BLaER1 treated with 17β-estradiol and CSF1 and Interleukin-3, amounts not matched to agents 10 nM and 100 nM (cell line): Measurements from ENCODE around the gene RYR1.

Experiments
- H3K27ac ChIP-seq, 11 experiments: shearing (Covaris generic); formaldehyde crosslinking; 2 replicates each; pipeline ENCODE4 v1.8.1; 2022
- H3K27me3 ChIP-seq, 11 experiments: shearing (Covaris generic); formaldehyde crosslinking; 2 replicates each; pipeline ENCODE4 v1.8.1; 2022
- H3K36me3 ChIP-seq, 11 experiments: shearing (Covaris generic); formaldehyde crosslinking; 2 replicates each; pipeline ENCODE4 v1.8.1; 2022
- H3K4me1 ChIP-seq, 10 experiments: shearing (Covaris generic); formaldehyde crosslinking; 2 replicates each; pipeline ENCODE4 v1.8.1; 2022
- H3K4me2 ChIP-seq, 11 experiments: shearing (Covaris generic); formaldehyde crosslinking; 2 replicates each; pipeline ENCODE4 v1.8.1; 2022
- H3K4me3 ChIP-seq, 10 experiments: shearing (Covaris generic); formaldehyde crosslinking; 2 replicates each; pipeline ENCODE4 v1.8.1; 2022
- H3K9ac ChIP-seq, 11 experiments: shearing (Covaris generic); formaldehyde crosslinking; 2 replicates each; pipeline ENCODE4 v1.8.1; 2022
- H3K9me3 ChIP-seq, 11 experiments: shearing (Covaris generic); formaldehyde crosslinking; replicated peaks in 1 of 11; 2 replicates each; pipeline ENCODE4 v1.8.1; 2022
- H4K20me1 ChIP-seq, 11 experiments: shearing (Covaris generic); formaldehyde crosslinking; 2 replicates each; pipeline ENCODE4 v1.8.1; 2022
- Cebpa-rat ChIP-seq, 11 experiments: shearing (Covaris generic); IDR thresholded peaks; 2 replicates each; pipeline ENCODE4 v1.8.1; 2022

Gene RYR1

DNA sequence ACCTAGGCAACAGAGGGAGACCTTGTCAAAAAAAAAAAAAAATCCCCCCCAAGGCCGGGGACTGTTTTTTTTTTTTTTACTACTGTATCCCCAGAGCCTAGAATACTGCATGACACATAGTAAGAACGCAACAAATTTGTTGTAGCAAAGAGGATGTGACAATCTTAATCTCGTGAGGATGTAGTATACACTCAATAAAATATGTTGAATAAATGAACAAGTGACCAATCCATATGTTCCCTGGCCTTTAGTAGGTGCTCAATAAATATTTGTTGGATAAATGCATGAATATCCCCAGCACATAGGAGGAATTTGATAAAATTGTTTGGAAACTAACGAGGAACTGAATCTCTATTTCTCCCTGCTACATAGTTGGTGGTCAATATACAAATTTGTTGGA lies 108.5 kb downstream of the RYR1 start:
- H3K27ac ChIP-seq: no peak overlapping the region

DNA sequence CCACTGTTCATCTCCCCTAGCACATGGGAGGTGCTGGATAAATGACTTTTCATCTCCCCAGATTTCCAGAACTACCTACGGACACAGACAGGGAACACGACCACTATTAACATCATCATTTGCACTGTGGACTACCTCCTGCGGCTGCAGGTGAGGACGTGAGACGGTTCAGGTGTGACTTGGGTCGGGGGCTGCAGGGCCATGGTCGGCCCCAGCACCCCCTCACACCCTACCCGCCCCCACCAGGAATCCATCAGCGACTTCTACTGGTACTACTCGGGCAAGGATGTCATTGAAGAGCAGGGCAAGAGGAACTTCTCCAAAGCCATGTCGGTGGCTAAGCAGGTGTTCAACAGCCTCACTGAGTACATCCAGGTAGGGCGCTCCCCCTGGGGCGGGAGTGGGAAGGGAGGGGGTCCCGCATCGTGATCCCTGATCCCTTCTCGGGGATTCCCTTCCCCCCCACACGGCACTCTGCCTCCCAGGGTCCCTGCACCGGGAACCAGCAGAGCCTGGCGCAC lies 109.9 kb downstream of the RYR1 start:
- Histone ChIP-seq H3K36me3 (no peaks in the 10 kb centered on the region), H4K20me1 (no peaks in the 10 kb centered on the region), H3K4me1 (peaks cover 5 to 20% (median 10%) of the 10 kb centered on the region in 10 experiments; a peak in 13 of 20 replicates), H3K27me3 (no peaks in the 10 kb centered on the region), H3K4me3 (no peak overlapping the region), H3K4me2 (no peak overlapping the region), H3K9me3 (no peaks in the 10 kb centered on the region), H3K27ac (no peak overlapping the region), H3K9ac (no peak overlapping the region)
- no peak for TF ChIP-seq Cebpa-rat (IDR thresholded peaks at IDR 0.05)

More for the DNA sequence above, 108.5 kb downstream of the RYR1 start:
- H3K4me1 ChIP-seq: peaks cover 5 to 14% (median 10%) of the 10 kb centered on the region in 10 experiments; a peak in 13 of 20 replicates
- no peak overlapping the region for H3K9ac ChIP-seq
- peaks cover 0 to 1% (median 0%) of the 10 kb centered on the region in 11 experiments; a peak in 4 of 22 replicates for H3K9me3 ChIP-seq
- H3K27me3 ChIP-seq: no peaks in the 10 kb centered on the region
- H3K36me3 ChIP-seq: no peaks in the 10 kb centered on the region
- no peak overlapping the region for H3K4me2 ChIP-seq
- H3K4me3 ChIP-seq: no peak overlapping the region
- TF ChIP-seq Cebpa-rat (IDR thresholded peaks at IDR 0.05): no peak
- H4K20me1 ChIP-seq: no peaks in the 10 kb centered on the region

DNA sequence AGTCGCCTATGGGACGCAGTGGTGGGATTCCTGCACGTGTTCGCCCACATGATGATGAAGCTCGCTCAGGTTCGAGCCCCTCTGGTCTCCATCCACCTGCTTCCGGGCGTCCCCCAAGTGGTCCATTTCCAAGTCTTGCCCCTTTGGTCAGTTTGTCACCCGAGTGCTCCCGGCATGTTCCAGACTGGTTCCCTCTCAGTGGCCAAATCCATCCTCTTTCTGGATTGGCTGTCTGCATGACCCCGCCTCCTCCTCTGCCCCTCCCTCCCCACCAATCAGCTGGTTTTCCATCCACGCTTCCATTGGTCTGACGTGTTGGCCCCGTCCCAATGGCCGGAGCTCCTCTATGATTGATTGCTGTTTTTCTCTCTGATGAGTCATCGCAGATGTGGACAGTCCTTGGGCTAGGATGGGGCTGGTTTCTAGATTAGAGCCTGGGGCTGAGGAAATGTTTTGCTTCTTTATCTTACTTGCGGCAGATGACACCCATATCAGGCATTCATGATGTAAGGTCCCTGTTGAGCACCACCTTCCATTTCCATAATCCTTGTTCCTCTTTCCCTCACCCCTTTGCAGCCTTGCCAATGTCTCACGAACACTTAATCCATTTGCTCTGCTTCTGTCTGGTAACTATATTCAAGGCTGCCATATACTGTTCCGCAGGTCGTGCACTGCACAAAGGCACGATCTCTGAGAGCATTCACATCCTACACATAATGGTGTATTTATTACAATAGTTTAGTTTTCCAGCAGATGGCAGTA lies 110.5 kb downstream of the RYR1 start:
- no peaks in the 10 kb centered on the region for H3K27me3 ChIP-seq
- peaks cover 0 to 20% (median 6%) of the 10 kb centered on the region in 10 experiments; a peak in 10 of 20 replicates for H3K4me1 ChIP-seq
- no peak for TF ChIP-seq Cebpa-rat (IDR thresholded peaks at IDR 0.05)
- no peak overlapping the region for H3K4me3 ChIP-seq
- H3K9ac ChIP-seq: peak overlapping the region in 1 of 11 experiments; percentile 14; a peak in 1 of 22 replicates
- H4K20me1 ChIP-seq: no peaks in the 10 kb centered on the region
- peak overlapping the region in 4 of 11 experiments; percentile 29 to 62 (median 35); a peak in 6 of 22 replicates for H3K4me2 ChIP-seq
- H3K27ac ChIP-seq: no peak overlapping the region
- no peaks in the 10 kb centered on the region for H3K36me3 ChIP-seq
- H3K9me3 ChIP-seq: no peaks in the 10 kb centered on the region

DNA sequence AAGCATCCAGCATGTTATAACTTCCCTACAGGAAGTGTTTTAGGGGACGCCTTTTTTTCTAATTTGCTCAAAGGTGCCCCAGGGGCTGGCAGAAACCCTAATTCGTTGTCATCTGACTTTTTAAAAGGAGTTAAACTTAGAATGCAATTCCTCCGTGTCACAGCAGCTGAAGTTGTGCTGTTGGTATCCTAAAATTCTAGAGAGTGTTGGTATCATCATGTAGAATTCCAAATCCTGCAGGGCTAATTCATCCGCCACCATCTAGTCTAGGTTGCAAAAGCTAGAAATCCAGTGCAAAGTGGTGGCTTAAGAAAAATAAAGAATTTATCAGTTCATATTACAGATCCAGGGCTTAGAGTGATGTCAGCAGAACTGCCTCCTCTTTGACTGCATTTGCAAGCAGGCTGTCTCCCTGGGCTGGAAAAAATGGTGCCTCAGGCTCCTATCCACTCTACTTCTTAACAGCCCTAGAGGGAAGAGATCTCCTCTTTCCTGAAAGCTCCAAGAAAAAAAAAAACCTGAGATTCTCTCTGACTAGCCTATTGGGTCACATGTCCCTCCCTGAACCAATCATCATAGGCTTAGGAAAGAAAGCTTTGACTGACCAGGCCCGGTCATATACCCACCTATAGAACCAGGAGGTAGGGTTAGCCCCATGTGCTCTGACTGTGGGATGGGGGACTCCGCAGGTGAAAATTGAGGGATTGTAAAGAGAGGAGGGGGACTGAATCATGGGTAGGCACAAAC lies 111.3 kb downstream of the RYR1 start:
- Histone ChIP-seq H3K27me3 (no peaks in the 10 kb centered on the region), H4K20me1 (no peaks in the 10 kb centered on the region), H3K9ac (peak overlapping the region in 1 of 11 experiments; percentile 14; a peak in 2 of 22 replicates), H3K4me3 (no peak overlapping the region), H3K4me2 (peak overlapping the region in 6 of 11 experiments; percentile 2 to 62 (median 29); a peak in 7 of 22 replicates), H3K36me3 (no peaks in the 10 kb centered on the region), H3K27ac (no peak overlapping the region), H3K4me1 (peaks cover 0 to 20% (median 5%) of the 10 kb centered on the region in 10 experiments; a peak in 7 of 20 replicates), H3K9me3 (no peaks in the 10 kb centered on the region)
- TF ChIP-seq Cebpa-rat (IDR thresholded peaks at IDR 0.05): no peak

DNA sequence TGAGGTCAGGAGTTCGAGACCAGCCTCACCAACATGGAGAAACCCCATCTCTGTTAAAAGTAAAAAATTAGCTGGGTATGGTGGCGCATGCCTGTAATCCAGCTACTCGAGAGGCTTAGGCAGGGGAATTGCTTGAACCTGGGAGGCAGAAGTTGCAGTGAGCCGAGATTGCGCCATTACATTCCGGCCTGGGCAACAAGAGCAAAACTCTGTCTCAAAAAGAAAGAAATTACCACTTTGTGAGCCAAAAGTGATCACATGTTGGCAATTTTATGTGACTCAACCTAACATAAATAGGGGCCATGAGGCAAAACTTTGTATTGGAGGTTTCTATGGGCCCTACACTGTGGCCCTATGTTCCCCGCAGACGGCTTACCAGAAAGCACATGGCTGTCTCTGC lies 112.1 kb downstream of the RYR1 start:
- H3K9me3 ChIP-seq: no peaks in the 10 kb centered on the region
- H3K27me3 ChIP-seq: no peaks in the 10 kb centered on the region
- no peaks in the 10 kb centered on the region for H3K36me3 ChIP-seq
- no peak overlapping the region for H3K9ac ChIP-seq
- TF ChIP-seq Cebpa-rat (IDR thresholded peaks at IDR 0.05): 0 out of 22 replicates have a peak, but pooled peaks of 1 of the 11 experiments have one; percentile 33
- no peak overlapping the region for H3K27ac ChIP-seq
- no peaks in the 10 kb centered on the region for H4K20me1 ChIP-seq
- H3K4me3 ChIP-seq: no peak overlapping the region
- no peak overlapping the region for H3K4me2 ChIP-seq
- H3K4me1 ChIP-seq: peaks cover 0 to 20% (median 5%) of the 10 kb centered on the region in 10 experiments; a peak in 7 of 20 replicates

DNA sequence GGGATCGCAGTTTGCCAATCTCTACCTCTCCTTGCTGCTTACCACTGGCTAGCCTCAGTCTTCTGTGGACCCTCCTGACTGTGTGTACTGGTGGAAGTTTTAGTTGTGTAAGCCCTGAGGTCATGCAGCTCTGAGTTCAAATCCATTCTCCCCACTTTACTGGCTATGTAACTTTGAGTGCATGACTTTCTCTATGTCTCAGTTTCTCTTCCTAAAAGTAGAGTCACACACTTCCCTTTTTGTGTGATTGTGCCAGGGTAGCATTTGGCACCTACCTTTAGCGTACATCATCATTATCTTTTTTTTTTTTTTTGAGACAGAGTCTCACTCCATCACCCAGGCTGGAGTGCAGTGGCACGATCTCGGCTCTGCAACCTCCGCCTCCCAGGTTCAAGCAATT lies 113.9 kb downstream of the RYR1 start:
- H3K36me3 ChIP-seq: no peaks in the 10 kb centered on the region
- H3K4me2 ChIP-seq: peak overlapping the region in 2 of 11 experiments; percentile 15 to 45; a peak in 1 of 22 replicates
- no peaks in the 10 kb centered on the region for H3K27me3 ChIP-seq
- H4K20me1 ChIP-seq: no peaks in the 10 kb centered on the region
- no peak overlapping the region for H3K27ac ChIP-seq
- H3K9ac ChIP-seq: no peak overlapping the region
- peaks cover 0 to 20% (median 5%) of the 10 kb centered on the region in 10 experiments; a peak in 7 of 20 replicates for H3K4me1 ChIP-seq
- no peaks in the 10 kb centered on the region for H3K9me3 ChIP-seq
- TF ChIP-seq Cebpa-rat (IDR thresholded peaks at IDR 0.05): no peak
- no peak overlapping the region for H3K4me3 ChIP-seq

DNA sequence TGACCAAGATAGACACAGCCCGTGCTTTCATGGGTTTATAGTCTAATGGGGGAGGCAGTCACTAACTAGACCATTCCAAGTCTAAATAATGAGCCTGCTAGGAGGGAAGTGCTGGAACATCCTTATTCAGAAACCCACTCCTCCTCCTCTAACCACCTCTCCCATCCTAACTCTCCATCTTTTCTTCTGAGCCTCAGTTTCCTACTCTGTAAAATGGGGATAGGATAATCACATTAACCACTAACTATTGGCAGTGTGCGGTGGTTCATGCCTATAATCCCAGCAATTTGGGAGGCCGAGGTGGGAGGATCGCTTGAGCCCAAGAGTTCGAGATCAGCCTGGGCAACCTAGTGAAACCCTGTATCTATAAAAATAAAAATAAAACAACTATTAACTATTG lies 115.6 kb downstream of the RYR1 start:
- Histone ChIP-seq H3K4me2 (no peak overlapping the region), H3K27me3 (no peaks in the 10 kb centered on the region), H3K4me3 (no peak overlapping the region), H4K20me1 (no peaks in the 10 kb centered on the region), H3K9me3 (no peaks in the 10 kb centered on the region), H3K9ac (no peak overlapping the region), H3K4me1 (peaks cover 0 to 17% (median 5%) of the 10 kb centered on the region in 10 experiments; a peak in 7 of 20 replicates), H3K27ac (no peak overlapping the region), H3K36me3 (no peaks in the 10 kb centered on the region)
- no peak for TF ChIP-seq Cebpa-rat (IDR thresholded peaks at IDR 0.05)

DNA sequence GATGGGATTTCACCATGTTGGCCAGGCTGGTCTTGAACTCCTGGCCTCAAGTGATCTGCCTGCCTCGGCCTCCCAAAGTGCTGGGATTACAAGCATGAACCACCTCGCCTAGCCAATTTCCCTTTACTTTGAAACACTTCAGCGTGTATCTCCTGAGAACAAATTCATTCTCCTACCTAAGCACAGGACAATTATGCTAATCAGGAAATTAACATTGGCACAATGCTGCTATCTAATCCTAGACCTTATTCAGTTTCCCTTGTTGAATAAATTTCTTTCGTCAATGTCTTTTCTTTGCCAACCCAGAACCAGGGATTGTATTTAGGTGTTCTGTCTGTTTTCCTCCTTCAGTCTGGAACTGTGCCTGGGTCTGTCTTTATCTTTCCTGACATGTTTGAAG lies 116.5 kb downstream of the RYR1 start:
- no peak overlapping the region for H3K4me2 ChIP-seq
- H4K20me1 ChIP-seq: no peaks in the 10 kb centered on the region
- H3K27ac ChIP-seq: no peak overlapping the region
- peaks cover under 1 to 12% (median 7%) of the 10 kb centered on the region in 10 experiments; a peak in 11 of 20 replicates for H3K4me1 ChIP-seq
- H3K36me3 ChIP-seq: no peaks in the 10 kb centered on the region
- no peak overlapping the region for H3K9ac ChIP-seq
- H3K4me3 ChIP-seq: no peak overlapping the region
- H3K27me3 ChIP-seq: no peaks in the 10 kb centered on the region
- H3K9me3 ChIP-seq: no peaks in the 10 kb centered on the region
- TF ChIP-seq Cebpa-rat (IDR thresholded peaks at IDR 0.05): no peak

DNA sequence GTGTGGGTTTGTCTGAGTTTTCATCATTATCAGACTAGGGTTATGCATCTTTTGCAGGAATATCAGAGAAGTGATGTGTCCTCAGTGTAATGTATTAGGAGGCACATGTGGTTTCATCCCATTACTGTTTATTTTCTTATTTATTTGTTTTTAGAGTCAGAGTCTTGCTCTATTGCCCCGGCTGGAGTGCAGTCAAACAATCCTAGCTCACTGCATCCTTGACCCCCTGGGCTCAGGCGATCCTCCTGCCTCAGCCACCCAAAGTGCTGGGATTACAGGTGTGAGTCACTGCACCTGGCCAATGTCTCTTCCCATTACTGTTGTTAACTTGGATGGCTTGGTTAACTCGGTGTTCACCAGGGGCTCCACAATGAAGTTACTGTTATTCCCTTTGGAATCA lies 116.9 kb downstream of the RYR1 start:
- Histone ChIP-seq H3K36me3 (no peaks in the 10 kb centered on the region), H3K4me2 (no peak overlapping the region), H3K27ac (no peak overlapping the region), H3K4me1 (peaks cover 4 to 16% (median 10%) of the 10 kb centered on the region in 10 experiments; a peak in 11 of 20 replicates), H3K9me3 (no peaks in the 10 kb centered on the region), H3K9ac (no peak overlapping the region), H4K20me1 (no peaks in the 10 kb centered on the region), H3K4me3 (no peak overlapping the region), H3K27me3 (no peaks in the 10 kb centered on the region)
- TF ChIP-seq Cebpa-rat (IDR thresholded peaks at IDR 0.05): no peak
